Fibroblast of lung (primary cell): ENCODE results near the gene ZNF800.

Experiments
- CTCF ChIP-seq, 2 donors: IDR thresholded peaks in 1 of 2; conservative IDR thresholded peaks in 1 of 2; 1 replicate in 1 of 2; 2 replicates in 1 of 2; pipeline ENCODE4 v1.5.1; 2011 to 2012; ENCODE audit warnings: low read length in 2 of 2, control low read depth in 1 of 2, inconsistent platforms in 1 of 2, low read depth in 1 of 2, mild to moderate bottlenecking in 1 of 2
- EZH2 ChIP-seq: IDR thresholded peaks from 2 replicates; pipeline ENCODE4 v1.5.1; 2012; ENCODE audit warnings: low read length, control low read depth, mild to moderate bottlenecking; ENCODE audit errors: missing control alignments

GRCh38 chr7:127383123-127383835 is 9.2 kb downstream of the ZNF800 start:
- TF ChIP-seq CTCF (conservative IDR thresholded peaks at IDR 0.05 in 1 of 2, IDR thresholded peaks at IDR 0.05 in 1 of 2; ENCODE audit: low read depth in 1 of 2, low read length in 2 of 2): no peak
- no peak for TF ChIP-seq EZH2
